ENCODE measurements around the gene C19orf53.

C19orf53 gene

GRCh38 chr19:13807421-13808021 lies 33.3 kb downstream of the C19orf53 start:
- H2BK15ac ChIP-seq (replicated peaks; ENCODE audit: low read depth), result no peak overlapping the region
- H3K18ac ChIP-seq (ENCODE audit: low read length), result no peak overlapping the region
- H2BK120ac ChIP-seq (ENCODE audit: low read depth, low read length), result no peak overlapping the region
- no peaks in the 10 kb centered on the region for H3K27me3 ChIP-seq (ENCODE audit: insufficient read depth, low read length, poor library complexity)
- no peak for DNase-seq
- H3K4ac ChIP-seq (ENCODE audit: low read depth, low read length), result no peak overlapping the region
- peaks cover 4% of the 10 kb centered on the region for H3K79me1 ChIP-seq (ENCODE audit: low read length)
- H3K27ac ChIP-seq (ENCODE audit: low read depth, low read length), result no peak overlapping the region
- WGBS (ENCODE audit: extremely low coverage, insufficient coverage, low lambda C conversion rate), result no CpG with 5 or more reads among the region's 3 CpGs
- H3K23ac ChIP-seq (ENCODE audit: low read length), result no peak overlapping the region
- no peak overlapping the region for H2AK5ac ChIP-seq (ENCODE audit: low read length)
- H3K4me2 ChIP-seq (ENCODE audit: low read length), result no peak overlapping the region
- H4K5ac ChIP-seq (ENCODE audit: low read length), result no peak overlapping the region
- H4K8ac ChIP-seq (ENCODE audit: low read depth, low read length), result no peak overlapping the region
- H3K79me2 ChIP-seq (ENCODE audit: control insufficient read depth, insufficient read depth, low read length), result no peaks in the 10 kb centered on the region
- no peak overlapping the region for H3K56ac ChIP-seq (ENCODE audit: low read length)
- peaks cover 7% of the 10 kb centered on the region for H3K36me3 ChIP-seq (ENCODE audit: control insufficient read depth, insufficient read depth, low read length)
- H2BK5ac ChIP-seq (ENCODE audit: low read length), result no peak overlapping the region
- no peaks in the 10 kb centered on the region for H3K4me1 ChIP-seq (ENCODE audit: control insufficient read depth, low read depth, low read length)
- no peak overlapping the region for H3K4me3 ChIP-seq (ENCODE audit: low read length)
- no peak overlapping the region for H3K9ac ChIP-seq (ENCODE audit: low read length)

DNA sequence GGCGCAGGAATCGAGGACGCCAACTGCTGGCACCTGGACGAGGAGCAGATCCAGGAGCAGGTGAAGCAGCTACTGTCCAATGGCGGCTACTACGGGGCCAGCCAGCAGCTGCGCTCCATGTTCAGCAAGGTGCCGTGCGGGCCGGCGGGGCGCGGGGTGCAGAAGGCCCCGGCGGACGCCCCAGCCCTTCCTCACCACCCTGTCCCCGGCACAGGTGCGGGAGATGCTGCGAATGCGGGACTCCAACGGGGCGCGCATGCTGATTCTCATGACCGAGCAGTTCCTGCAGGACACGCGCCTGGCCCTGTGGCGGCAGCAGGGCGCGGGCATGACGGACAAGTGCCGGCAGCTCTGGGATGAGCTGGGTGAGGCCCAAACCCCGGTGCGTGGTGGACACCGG lies 34.6 kb downstream of the C19orf53 start:
- Histone ChIP-seq H3K36me3 (ENCODE audit: control insufficient read depth, insufficient read depth, low read length) (peaks cover 11% of the 10 kb centered on the region), H2BK120ac (ENCODE audit: low read depth, low read length) (no peak overlapping the region), H4K8ac (ENCODE audit: low read depth, low read length) (no peak overlapping the region), H3K4me2 (ENCODE audit: low read length) (no peak overlapping the region), H2BK15ac (replicated peaks; ENCODE audit: low read depth) (no peak overlapping the region), H3K27ac (ENCODE audit: low read depth, low read length) (no peak overlapping the region), H3K23ac (ENCODE audit: low read length) (no peak overlapping the region), H3K79me2 (ENCODE audit: control insufficient read depth, insufficient read depth, low read length) (no peaks in the 10 kb centered on the region), H3K4me1 (ENCODE audit: control insufficient read depth, low read depth, low read length) (no peaks in the 10 kb centered on the region), H3K18ac (ENCODE audit: low read length) (no peak overlapping the region), H3K56ac (ENCODE audit: low read length) (no peak overlapping the region), H3K79me1 (ENCODE audit: low read length) (peaks cover 4% of the 10 kb centered on the region), H3K27me3 (ENCODE audit: insufficient read depth, low read length, poor library complexity) (no peaks in the 10 kb centered on the region), H3K9ac (ENCODE audit: low read length) (no peak overlapping the region), H2BK5ac (ENCODE audit: low read length) (no peak overlapping the region), H3K4ac (ENCODE audit: low read depth, low read length) (no peak overlapping the region), H4K5ac (ENCODE audit: low read length) (no peak overlapping the region), H2AK5ac (ENCODE audit: low read length) (no peak overlapping the region), H3K4me3 (ENCODE audit: low read length) (no peak overlapping the region)
- no peak for DNase-seq
- WGBS (ENCODE audit: extremely low coverage, insufficient coverage, low lambda C conversion rate), result no CpG with 5 or more reads among the region's 34 CpGs

DNA sequence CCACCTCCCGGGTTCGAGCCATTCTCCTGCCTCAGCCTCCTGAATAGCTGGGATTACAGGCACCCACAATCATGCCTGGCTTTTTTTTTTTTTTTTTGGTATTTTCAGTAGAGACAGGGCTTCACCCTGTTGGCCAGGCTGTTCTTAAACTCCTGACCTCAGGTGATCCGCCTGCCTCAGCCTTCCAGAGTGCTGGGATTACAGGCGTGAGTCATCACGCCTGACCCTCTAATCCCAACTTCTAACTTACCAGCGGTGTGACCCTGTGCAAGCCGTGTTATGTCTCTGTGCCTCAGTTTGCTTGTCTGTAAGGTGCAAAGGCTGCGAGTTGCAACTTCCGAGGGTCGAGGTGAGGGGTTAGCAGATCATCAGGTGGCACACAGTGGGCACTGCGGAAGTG lies 38.3 kb downstream of the C19orf53 start:
- no peak overlapping the region for H4K8ac ChIP-seq (ENCODE audit: low read depth, low read length)
- H2BK5ac ChIP-seq (ENCODE audit: low read length), result no peak overlapping the region
- H4K5ac ChIP-seq (ENCODE audit: low read length), result no peak overlapping the region
- no peak overlapping the region for H2BK15ac ChIP-seq (replicated peaks; ENCODE audit: low read depth)
- no peak overlapping the region for H3K18ac ChIP-seq (ENCODE audit: low read length)
- H2AK5ac ChIP-seq (ENCODE audit: low read length), result no peak overlapping the region
- no peak overlapping the region for H3K4ac ChIP-seq (ENCODE audit: low read depth, low read length)
- no peak for DNase-seq
- no peaks in the 10 kb centered on the region for H3K27me3 ChIP-seq (ENCODE audit: insufficient read depth, low read length, poor library complexity)
- no peak overlapping the region for H3K4me2 ChIP-seq (ENCODE audit: low read length)
- H3K36me3 ChIP-seq (ENCODE audit: control insufficient read depth, insufficient read depth, low read length), result peaks cover 10% of the 10 kb centered on the region
- no peak overlapping the region for H2BK120ac ChIP-seq (ENCODE audit: low read depth, low read length)
- H3K4me3 ChIP-seq (ENCODE audit: low read length), result no peak overlapping the region
- H3K79me2 ChIP-seq (ENCODE audit: control insufficient read depth, insufficient read depth, low read length), result no peaks in the 10 kb centered on the region
- H3K79me1 ChIP-seq (ENCODE audit: low read length), result no peaks in the 10 kb centered on the region
- no peak overlapping the region for H3K23ac ChIP-seq (ENCODE audit: low read length)
- H3K27ac ChIP-seq (ENCODE audit: low read depth, low read length), result no peak overlapping the region
- peaks cover 1% of the 10 kb centered on the region for H3K4me1 ChIP-seq (ENCODE audit: control insufficient read depth, low read depth, low read length)
- no CpG with 5 or more reads among the region's 11 CpGs for WGBS (ENCODE audit: extremely low coverage, insufficient coverage, low lambda C conversion rate)
- H3K56ac ChIP-seq (ENCODE audit: low read length), result no peak overlapping the region
- no peak overlapping the region for H3K9ac ChIP-seq (ENCODE audit: low read length)

GRCh38 chr19:13813147-13813546 lies 38.9 kb downstream of the C19orf53 start:
- H3K79me2 ChIP-seq (ENCODE audit: control insufficient read depth, insufficient read depth, low read length), result no peaks in the 10 kb centered on the region
- no peak overlapping the region for H4K8ac ChIP-seq (ENCODE audit: low read depth, low read length)
- no peak overlapping the region for H2BK5ac ChIP-seq (ENCODE audit: low read length)
- H3K36me3 ChIP-seq (ENCODE audit: control insufficient read depth, insufficient read depth, low read length), result peaks cover 9% of the 10 kb centered on the region
- no peak overlapping the region for H3K56ac ChIP-seq (ENCODE audit: low read length)
- H3K4me2 ChIP-seq (ENCODE audit: low read length), result no peak overlapping the region
- H2AK5ac ChIP-seq (ENCODE audit: low read length), result no peak overlapping the region
- no peak overlapping the region for H3K9ac ChIP-seq (ENCODE audit: low read length)
- H3K4me3 ChIP-seq (ENCODE audit: low read length), result no peak overlapping the region
- no peak overlapping the region for H3K23ac ChIP-seq (ENCODE audit: low read length)
- H3K18ac ChIP-seq (ENCODE audit: low read length), result no peak overlapping the region
- H2BK15ac ChIP-seq (replicated peaks; ENCODE audit: low read depth), result no peak overlapping the region
- WGBS (ENCODE audit: extremely low coverage, insufficient coverage, low lambda C conversion rate), result no CpG with 5 or more reads among the region's 2 CpGs
- peaks cover 3% of the 10 kb centered on the region for H3K4me1 ChIP-seq (ENCODE audit: control insufficient read depth, low read depth, low read length)
- no peak overlapping the region for H4K5ac ChIP-seq (ENCODE audit: low read length)
- H3K79me1 ChIP-seq (ENCODE audit: low read length), result no peaks in the 10 kb centered on the region
- no peak overlapping the region for H3K4ac ChIP-seq (ENCODE audit: low read depth, low read length)
- no peaks in the 10 kb centered on the region for H3K27me3 ChIP-seq (ENCODE audit: insufficient read depth, low read length, poor library complexity)
- no peak overlapping the region for H2BK120ac ChIP-seq (ENCODE audit: low read depth, low read length)
- H3K27ac ChIP-seq (ENCODE audit: low read depth, low read length), result no peak overlapping the region
- DNase-seq, result no peak

DNA sequence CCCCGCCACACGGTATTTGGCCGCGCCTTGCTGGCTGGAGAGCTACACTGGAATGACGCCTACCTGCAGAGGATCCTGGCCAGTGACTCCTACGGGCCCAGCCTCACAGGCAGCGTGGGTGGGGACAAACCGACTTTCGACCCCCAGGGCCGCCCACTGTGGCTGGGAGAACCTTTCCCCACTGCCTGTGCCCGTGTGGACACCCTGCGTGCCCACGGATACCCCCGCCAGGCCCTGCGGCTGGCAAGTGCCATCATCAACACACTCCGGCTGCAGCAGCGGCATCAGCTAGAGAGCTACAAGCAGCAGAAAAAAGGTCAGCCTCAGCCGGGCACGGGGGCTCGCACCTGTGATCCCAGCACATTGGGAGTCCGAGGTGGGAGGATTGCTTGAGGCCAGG lies 40.3 kb downstream of the C19orf53 start:
- Histone ChIP-seq H2BK5ac (ENCODE audit: low read length) (no peak overlapping the region), H3K4ac (ENCODE audit: low read depth, low read length) (no peak overlapping the region), H3K27me3 (ENCODE audit: insufficient read depth, low read length, poor library complexity) (no peaks in the 10 kb centered on the region), H3K9ac (ENCODE audit: low read length) (no peak overlapping the region), H3K4me2 (ENCODE audit: low read length) (no peak overlapping the region), H2AK5ac (ENCODE audit: low read length) (no peak overlapping the region), H3K79me2 (ENCODE audit: control insufficient read depth, insufficient read depth, low read length) (no peaks in the 10 kb centered on the region), H3K79me1 (ENCODE audit: low read length) (no peaks in the 10 kb centered on the region), H3K4me3 (ENCODE audit: low read length) (no peak overlapping the region), H4K5ac (ENCODE audit: low read length) (no peak overlapping the region), H3K23ac (ENCODE audit: low read length) (no peak overlapping the region), H2BK15ac (replicated peaks; ENCODE audit: low read depth) (no peak overlapping the region), H3K56ac (ENCODE audit: low read length) (no peak overlapping the region), H3K36me3 (ENCODE audit: control insufficient read depth, insufficient read depth, low read length) (peaks cover 5% of the 10 kb centered on the region), H3K18ac (ENCODE audit: low read length) (no peak overlapping the region), H2BK120ac (ENCODE audit: low read depth, low read length) (no peak overlapping the region), H3K27ac (ENCODE audit: low read depth, low read length) (no peak overlapping the region), H3K4me1 (ENCODE audit: control insufficient read depth, low read depth, low read length) (peaks cover 3% of the 10 kb centered on the region), H4K8ac (ENCODE audit: low read depth, low read length) (no peak overlapping the region)
- WGBS (ENCODE audit: extremely low coverage, insufficient coverage, low lambda C conversion rate), result no CpG with 5 or more reads among the region's 21 CpGs
- DNase-seq, result no peak

- no peak overlapping the region for H3K4ac ChIP-seq (ENCODE audit: low read depth, low read length)
- no peak overlapping the region for H4K5ac ChIP-seq (ENCODE audit: low read length)
- peak overlapping the region; percentile 82 for H3K56ac ChIP-seq (ENCODE audit: low read length)
- no peak overlapping the region for H2BK15ac ChIP-seq (replicated peaks; ENCODE audit: low read depth)
- peaks cover 3% of the 10 kb centered on the region for H3K4me1 ChIP-seq (ENCODE audit: control insufficient read depth, low read depth, low read length)
- H3K4me2 ChIP-seq (ENCODE audit: low read length), result peak overlapping the region; percentile 74
- no peaks in the 10 kb centered on the region for H3K79me2 ChIP-seq (ENCODE audit: control insufficient read depth, insufficient read depth, low read length)
- peak overlapping the region; percentile 78 for H3K9ac ChIP-seq (ENCODE audit: low read length)
- no peaks in the 10 kb centered on the region for H3K79me1 ChIP-seq (ENCODE audit: low read length)
- no peaks in the 10 kb centered on the region for H3K27me3 ChIP-seq (ENCODE audit: insufficient read depth, low read length, poor library complexity)
- H3K23ac ChIP-seq (ENCODE audit: low read length), result no peak overlapping the region
- H3K36me3 ChIP-seq (ENCODE audit: control insufficient read depth, insufficient read depth, low read length), result peaks cover 6% of the 10 kb centered on the region
- WGBS (ENCODE audit: extremely low coverage, insufficient coverage, low lambda C conversion rate), result no CpG with 5 or more reads among the region's 11 CpGs
- H2BK120ac ChIP-seq (ENCODE audit: low read depth, low read length), result no peak overlapping the region
- no peak overlapping the region for H3K4me3 ChIP-seq (ENCODE audit: low read length)
- H3K27ac ChIP-seq (ENCODE audit: low read depth, low read length), result no peak overlapping the region
- H3K18ac ChIP-seq (ENCODE audit: low read length), result no peak overlapping the region
- H2AK5ac ChIP-seq (ENCODE audit: low read length), result no peak overlapping the region
- DNase-seq, result peak; percentile 94
- H4K8ac ChIP-seq (ENCODE audit: low read depth, low read length), result no peak overlapping the region
- no peak overlapping the region for H2BK5ac ChIP-seq (ENCODE audit: low read length)
Observed at GRCh38 chr19:13817018-13817614, 42.9 kb downstream of the C19orf53 start.

Measured in mesendoderm (in vitro differentiated cells).